Suprapubic skin (tissue), 4 donors: Measurements from ENCODE around the gene DGCR2. TPM values are rescaled to one million over a fixed set of nuclear protein-coding genes. Genes with fewer than 3 reads are reported as not detected.
"Not testable (repeated sequence)": the region's sequence is repeated elsewhere in the genome, so short reads cannot be mapped to it uniquely, and the experiment has no call there.

Experiments used
- DNase-seq, 2 donors: peaks; one replicate each; pipeline ENCODE4 v3.0.0-alpha.2; 2019; ENCODE audit warnings: low spot score in 2 of 2
- H3K27ac ChIP-seq: fragments of 200-600 bp; sonication (generic); one replicate; pipeline ENCODE4 v1.5.1; 2019
- H3K27me3 ChIP-seq: fragments of 200-600 bp; sonication (generic); one replicate; pipeline ENCODE4 v1.5.1; 2019
- H3K36me3 ChIP-seq: fragments of 200-600 bp; sonication (generic); one replicate; pipeline ENCODE4 v1.5.1; 2019
- H3K4me1 ChIP-seq: fragments of 200-600 bp; sonication (generic); one replicate; pipeline ENCODE4 v1.5.1; 2019
- H3K4me3 ChIP-seq: fragments of 200-600 bp; sonication (generic); one replicate; pipeline ENCODE4 v1.5.1; 2019; ENCODE audit warnings: mild to moderate bottlenecking
- H3K9me3 ChIP-seq: fragments of 200-600 bp; sonication (generic); one replicate; pipeline ENCODE4 v1.5.1; 2019
- CTCF ChIP-seq, 2 donors: fragments of 200-600 bp in 1 of 2; fragments of 450-650 bp in 1 of 2; sonication (generic) in 1 of 2; IDR thresholded peaks; one replicate each; pipeline ENCODE4 v1.5.1; 2016 to 2019; ENCODE audit warnings: antibody characterized with exemption in 2 of 2, mild to moderate bottlenecking in 1 of 2, moderate library complexity in 1 of 2
- EP300 ChIP-seq: sonication (generic); formaldehyde crosslinking; IDR thresholded peaks from one replicate; pipeline ENCODE4 v1.6.1; 2017; ENCODE audit warnings: antibody characterized with exemption
- POLR2A ChIP-seq, 2 donors: fragments of 450-650 bp; IDR thresholded peaks; one replicate each; pipeline ENCODE4 v1.6.1; 2017; ENCODE audit warnings: antibody characterized with exemption in 2 of 2, mild to moderate bottlenecking in 2 of 2, moderate library complexity in 2 of 2
- POLR2AphosphoS5 ChIP-seq, 3 donors: sonication (generic); formaldehyde crosslinking; IDR thresholded peaks; one replicate each; pipeline ENCODE4 v1.6.1; 2017; ENCODE audit warnings: antibody characterized with exemption in 3 of 3
- WGBS: methylation state at CpG from one replicate; pipeline ENCODE4 v1.1.5; 2018; 5-methylcytosine and 5-hydroxymethylcytosine counted together
- total RNA-seq, 4 donors: library from RNA; depleted of rRNA; stranded (reverse); fragments of >200 nt; gene quantifications; one replicate each; pipeline ENCODE4 v1.1.0, GENCODE V29; 2016

The DGCR2 gene
- total RNA-seq, 4 donors from 2014 or later = 115 to 172 (median 130) TPM

- H3K4me1 ChIP-seq = no peaks in the 10 kb centered on the region
- H3K27me3 ChIP-seq = peaks cover 29% of the 10 kb centered on the region
- no peak overlapping the region for H3K27ac ChIP-seq
- no peak overlapping the region for H3K4me3 ChIP-seq
- no peaks in the 10 kb centered on the region for H3K36me3 ChIP-seq
- WGBS = 89% methylated on average over 9 of the region's 23 CpGs
- no peak for DNase-seq
- TF ChIP-seq CTCF (IDR thresholded peaks at IDR 0.05) (no peak), POLR2A (IDR thresholded peaks at IDR 0.05) (no peak), EP300 (no peak), POLR2AphosphoS5 (IDR thresholded peaks at IDR 0.05) (no peak)
- no peaks in the 10 kb centered on the region for H3K9me3 ChIP-seq
Observed at GRCh38 chr22:18990355-18991137, 131.7 kb downstream of the DGCR2 start.

- Histone ChIP-seq H3K4me1 (no peaks in the 10 kb centered on the region), H3K36me3 (no peaks in the 10 kb centered on the region), H3K4me3 (no peak overlapping the region), H3K27me3 (peaks cover 23% of the 10 kb centered on the region), H3K27ac (no peak overlapping the region), H3K9me3 (no peaks in the 10 kb centered on the region)
- no peak for DNase-seq
- WGBS = 94% methylated on average over 4 of the region's 4 CpGs
- TF ChIP-seq POLR2AphosphoS5 (IDR thresholded peaks at IDR 0.05) (no peak), CTCF (IDR thresholded peaks at IDR 0.05) (no peak), POLR2A (IDR thresholded peaks at IDR 0.05) (no peak)
Observed at GRCh38 chr22:18988958-18989357, 133.3 kb downstream of the DGCR2 start.

- no peak overlapping the region for H3K27ac ChIP-seq
- no peak overlapping the region for H3K4me3 ChIP-seq
- TF ChIP-seq EP300 (no peak), POLR2A (IDR thresholded peaks at IDR 0.05) (no peak), POLR2AphosphoS5 (IDR thresholded peaks at IDR 0.05) (no peak), CTCF (IDR thresholded peaks at IDR 0.05) (no peak)
- peaks cover 17% of the 10 kb centered on the region for H3K27me3 ChIP-seq
- no peak for DNase-seq
- no peaks in the 10 kb centered on the region for H3K36me3 ChIP-seq
- H3K9me3 ChIP-seq = no peaks in the 10 kb centered on the region
- WGBS = 34% methylated on average over 13 of the region's 13 CpGs
- H3K4me1 ChIP-seq = no peaks in the 10 kb centered on the region
Observed at GRCh38 chr22:18987765-18988164, 134.4 kb downstream of the DGCR2 start.

GRCh38 chr22:18987114-18987513, 135.1 kb downstream of the DGCR2 start:
- DNase-seq, H3K9me3 ChIP-seq, H3K27ac ChIP-seq, H3K4me3 ChIP-seq, H3K36me3 ChIP-seq, H3K4me1 ChIP-seq: not testable (repeated sequence)
- H3K27me3 ChIP-seq = peaks cover 14% of the 10 kb centered on the region
- 78% methylated on average over 5 of the region's 5 CpGs for WGBS

Other genes with a start within 250 kb of the DGCR2 start
- gene DGCR6, start 216.1 kb downstream of the DGCR2 start, total RNA-seq = 10 to 100 TPM in 1 of 4 donors, 1 to 10 TPM in 3; 4.9 to 11.2 (median 7.2) TPM
- gene PRODH, start 186.1 kb downstream of the DGCR2 start, total RNA-seq = 10 to 100 TPM; 32.9 to 84.2 (median 65.0) TPM
- not detected for gene TSSK2, start 8.9 kb upstream of the DGCR2 start, total RNA-seq
- 10 to 100 TPM; 22.4 to 26.0 (median 24.0) TPM for gene ESS2, start 22.2 kb upstream of the DGCR2 start, total RNA-seq
- not detected for gene GSC2, start 27.9 kb upstream of the DGCR2 start, total RNA-seq
- gene SLC25A1, start 56.3 kb upstream of the DGCR2 start, total RNA-seq = 10 to 100 TPM; 35.6 to 71.0 (median 57.8) TPM
- 10 to 100 TPM in 2 of 4 donors, 1 to 10 TPM in 2; 5.6 to 12.5 (median 9.4) TPM for gene CLTCL1, start 169.3 kb upstream of the DGCR2 start, total RNA-seq